Right ventricle myocardium superior (tissue), 1 donor: ENCODE results near the gene CPED1. TPM values are rescaled to one million over a fixed set of nuclear protein-coding genes. Genes with fewer than 3 reads are reported as not detected.

Source experiments
- ATAC-seq: fragments of 200-7000 bp; cut with Tn5 transposase; one replicate; pipeline ENCODE4 v1.9.1; 2020; ENCODE audit warnings: mild to moderate bottlenecking; ENCODE audit not compliant: poor library complexity
- DNase-seq: peaks from one replicate; pipeline ENCODE4 v3.0.0-alpha.2; 2020
- intact Hi-C: fragments of 100-400 bp; cut with DNase I; formaldehyde crosslinking; loops from one replicate; pipeline ENCODE4 v1.11.2; 2022
- long read RNA-seq: library from polyadenylated mRNA; unstranded; transcript quantifications from one replicate; pipeline ENCODE4 v2.0.0, GENCODE V29; 2021
- total RNA-seq: library from RNA; stranded (reverse); fragmentation: NEBNext Ultra II Directional; extraction: Animal tissue kit (Norgen Biotek cat#: 25700); gene quantifications from one replicate; pipeline ENCODE4 v1.2.1, GENCODE V29; 2021
- donor health status: DM: no; HTN: yes; CAD: no; lungs with severe emphysema.

CPED1 gene
- total RNA-seq = 26.2 TPM
- long read RNA-seq, full-length matches to known transcripts = 4 of 30 reads
- long read RNA-seq, partial matches to known transcripts = 10 of 30 reads
- long read RNA-seq, other reads (novel, unspliced or antisense) = 16 of 30 reads

DNA sequence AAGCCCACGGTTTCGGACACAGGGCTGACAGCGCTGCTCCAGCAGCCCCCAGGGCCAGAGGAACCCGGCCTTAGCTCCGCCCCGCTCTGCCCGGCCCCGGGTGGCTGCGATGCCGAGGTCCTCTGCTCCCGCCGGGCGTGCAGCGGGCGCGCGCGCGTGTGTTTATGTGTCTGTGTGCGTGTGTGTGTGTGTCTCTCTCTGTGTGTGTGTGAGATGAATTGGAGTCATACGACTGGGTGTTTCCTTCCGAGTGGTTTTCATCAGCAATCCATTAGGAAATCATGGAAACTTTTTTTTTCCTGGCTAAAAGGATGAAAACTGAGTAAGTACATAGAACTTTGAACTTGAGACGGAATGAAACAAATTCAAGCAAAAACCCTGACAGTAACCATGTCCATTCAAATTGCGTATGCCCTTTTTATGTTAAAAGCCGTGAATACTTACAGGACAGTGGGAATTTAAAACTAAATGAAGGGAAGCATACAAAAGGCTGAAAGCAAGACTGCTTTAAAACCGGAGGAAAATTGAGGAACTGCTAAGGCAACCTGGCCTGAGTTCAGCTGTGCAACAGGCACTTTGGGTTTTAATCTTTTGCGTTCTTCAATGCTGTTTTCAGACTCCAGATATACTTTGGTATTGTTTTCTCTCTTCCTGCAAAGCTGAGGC lies at the start of gene CPED1:
Gene CPED1 (plus strand): TSS at position 121 of the 666 bp plus-strand sequence. CDS start 911 bp downstream, outside the sequence.
- intact Hi-C loops = loop anchor here (2.0 kb wide), 1 partner anchor 92 kb away; no protein-coding TSS in a partner anchor
- DNase-seq (peak; percentile 89), ATAC-seq (peak; percentile 91)

DNA sequence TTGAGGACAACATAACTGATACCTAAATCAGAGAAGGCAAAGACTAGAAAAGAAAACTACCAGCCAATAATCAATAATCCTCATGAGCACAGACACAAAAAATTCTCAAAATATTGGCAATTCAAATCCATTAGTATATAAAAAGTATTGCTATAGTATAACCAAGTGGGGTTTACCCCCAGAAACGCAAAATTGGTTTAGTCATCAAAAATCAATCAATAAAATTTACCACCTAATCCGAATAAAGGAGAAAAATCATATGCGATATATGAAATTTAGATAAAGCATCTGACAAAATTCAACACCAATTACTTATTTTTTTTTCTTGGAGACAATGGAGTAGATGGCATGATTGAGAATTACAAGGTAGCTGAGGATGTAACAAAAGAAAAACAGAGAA lies 49.2 kb upstream of the CPED1 start:
- ATAC-seq = no peak
- intact Hi-C loops = no loop called here
- DNase-seq = no peak

DNA sequence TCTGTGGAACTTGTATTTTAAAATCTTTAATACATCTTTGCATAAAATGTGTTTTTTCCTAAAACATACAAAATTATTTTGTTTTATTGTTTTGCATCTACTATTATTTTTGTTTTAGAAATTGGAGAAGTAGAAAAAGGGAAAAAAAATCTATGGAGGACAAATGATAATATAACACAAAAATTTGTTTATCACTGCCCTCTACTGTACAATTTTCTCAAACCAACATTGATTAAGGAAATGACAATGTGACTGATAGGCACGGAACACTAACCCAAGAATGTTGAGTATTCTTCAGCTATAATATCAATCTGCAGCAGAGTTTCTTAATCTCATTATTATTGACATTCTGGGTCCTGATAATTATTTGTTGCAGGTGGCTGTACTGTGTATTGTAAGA lies 47.4 kb upstream of the CPED1 start:
- intact Hi-C loops = loop anchor here (5.0 kb wide), 1 partner anchor 149 kb away; no protein-coding TSS in a partner anchor
- peak; percentile 58 for ATAC-seq

DNA sequence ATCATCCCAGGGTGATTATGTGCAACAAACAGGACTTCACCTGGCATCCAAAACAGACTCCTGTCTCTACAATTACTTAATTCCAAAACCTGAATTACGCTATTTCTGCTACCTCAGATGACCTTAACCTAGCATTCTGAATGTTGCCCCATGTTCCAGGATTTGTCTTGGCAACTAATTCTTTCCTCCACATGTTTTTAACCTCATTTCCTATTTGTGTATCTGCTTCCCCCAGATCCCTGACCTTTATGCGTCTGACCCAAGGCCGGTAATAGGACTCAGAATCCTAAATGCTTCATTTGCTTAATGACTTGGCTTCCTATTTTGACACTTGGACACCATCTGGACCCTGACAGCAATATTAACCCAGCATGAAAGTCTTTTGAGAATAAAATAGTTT lies 46.7 kb upstream of the CPED1 start:
- peak; percentile 38 for ATAC-seq
- intact Hi-C loops = loop anchor here (5.0 kb wide), 1 partner anchor 150 kb away; no protein-coding TSS in a partner anchor
- DNase-seq = no peak

More for the DNA sequence above, 47.4 kb upstream of the CPED1 start:
- DNase-seq = no peak

DNA sequence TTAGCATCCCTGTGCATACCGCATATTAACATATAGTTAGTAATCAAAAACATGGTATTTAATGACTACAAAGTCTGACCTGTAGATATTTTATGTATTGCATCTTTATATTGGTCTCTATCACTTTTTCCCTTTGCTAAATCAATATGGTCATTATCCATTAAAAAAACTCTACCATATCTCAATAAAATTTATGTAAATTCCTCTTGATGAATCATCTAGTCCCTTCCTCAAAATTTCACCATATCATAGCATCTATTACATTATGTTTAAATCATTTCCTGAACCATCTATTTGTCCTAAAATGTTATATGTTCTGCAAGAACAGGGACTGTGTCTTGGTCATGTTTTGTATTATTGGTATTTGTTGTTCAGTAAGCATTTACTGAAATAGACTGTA lies 45.6 kb upstream of the CPED1 start:
- ATAC-seq = no peak
- intact Hi-C loops = loop anchor here (5.0 kb wide), 1 partner anchor 151 kb away; no protein-coding TSS in a partner anchor
- DNase-seq = no peak

DNA sequence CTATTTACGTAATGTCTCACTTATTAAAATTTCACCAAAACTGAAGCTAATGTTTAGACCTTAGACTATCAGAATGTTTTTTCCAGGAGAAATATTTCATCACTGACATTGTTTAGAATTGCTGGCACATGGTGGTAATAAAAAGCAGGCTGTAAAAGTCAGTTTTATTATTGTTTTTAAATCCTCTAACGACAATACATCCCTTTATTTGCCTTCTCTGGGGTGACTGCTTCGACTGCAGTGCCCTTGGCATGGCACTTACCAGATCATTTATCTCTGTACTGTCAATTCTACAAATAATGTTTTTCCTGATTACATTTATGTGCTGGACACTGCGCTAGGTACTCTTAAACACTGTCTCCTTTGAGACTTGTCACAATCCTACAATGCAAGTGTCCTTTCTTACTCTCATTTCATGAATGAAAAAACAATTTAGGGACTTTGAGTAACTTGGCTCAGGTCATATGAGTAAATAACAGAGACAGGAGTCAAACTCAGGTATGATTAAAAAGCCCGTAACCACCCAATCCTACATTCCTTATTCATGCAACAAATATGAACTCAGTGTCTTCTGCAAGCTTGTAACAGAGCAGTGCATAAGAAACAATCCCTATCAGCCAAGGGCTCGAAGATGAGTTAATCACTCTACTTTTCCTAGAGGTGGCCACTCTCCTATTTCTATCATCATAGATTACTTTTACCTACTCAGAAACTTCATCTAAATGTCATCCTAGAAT lies 43.5 kb upstream of the CPED1 start:
- DNase-seq = no peak
- no peak for ATAC-seq
- intact Hi-C loops = loop anchor here (5.0 kb wide), 2 partner anchors 138 to 153 kb away; no protein-coding TSS in a partner anchor

DNA sequence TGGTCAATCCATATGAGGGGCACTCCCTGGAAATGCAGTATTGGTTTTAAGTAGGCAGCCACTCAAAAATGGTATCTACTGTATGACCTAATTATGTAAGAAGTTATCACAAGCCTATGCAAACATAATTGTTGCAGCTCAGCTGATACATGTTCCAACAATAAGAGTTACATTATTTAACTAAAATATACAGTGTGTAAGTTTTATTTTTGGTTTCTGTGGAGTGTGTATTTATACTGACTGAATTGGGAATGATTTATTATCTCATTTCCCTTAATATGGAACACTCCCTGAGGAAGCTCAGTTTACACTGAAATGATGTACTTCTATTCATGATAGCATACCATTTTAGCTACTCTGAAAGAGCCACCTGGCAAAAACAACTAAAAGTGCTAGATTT lies 40.5 kb upstream of the CPED1 start:
- ATAC-seq = no peak
- intact Hi-C loops = loop anchor here (5.0 kb wide), 1 partner anchor 141 kb away; no protein-coding TSS in a partner anchor
- DNase-seq = no peak

DNA sequence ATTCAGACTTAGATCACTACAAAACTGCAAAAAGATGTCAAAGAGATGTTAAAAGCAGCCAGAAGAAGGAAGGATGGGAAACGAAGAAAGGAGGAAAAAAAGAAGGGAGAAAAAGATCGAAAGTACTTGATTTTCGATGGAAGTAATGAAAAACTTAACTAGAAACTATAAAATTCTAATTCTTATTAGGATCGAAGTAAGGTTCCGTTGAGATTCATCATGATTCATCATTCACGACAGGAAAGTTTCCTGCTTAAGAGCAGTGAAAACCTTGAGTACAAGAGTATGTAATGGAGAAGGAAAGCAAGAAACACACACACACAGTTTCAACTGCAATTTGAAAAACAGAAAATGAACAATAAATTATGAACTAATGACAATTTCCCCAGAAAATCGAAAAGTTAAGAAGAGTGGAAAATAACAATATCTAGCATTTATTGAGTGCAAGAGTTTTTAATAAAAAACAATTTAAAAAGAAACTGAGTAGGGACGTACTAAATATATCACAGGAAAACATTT lies 39.1 kb upstream of the CPED1 start:
- ATAC-seq = no peak
- intact Hi-C loops = loop anchor here (5.0 kb wide), 1 partner anchor 142 kb away; no protein-coding TSS in a partner anchor
- no peak for DNase-seq

DNA sequence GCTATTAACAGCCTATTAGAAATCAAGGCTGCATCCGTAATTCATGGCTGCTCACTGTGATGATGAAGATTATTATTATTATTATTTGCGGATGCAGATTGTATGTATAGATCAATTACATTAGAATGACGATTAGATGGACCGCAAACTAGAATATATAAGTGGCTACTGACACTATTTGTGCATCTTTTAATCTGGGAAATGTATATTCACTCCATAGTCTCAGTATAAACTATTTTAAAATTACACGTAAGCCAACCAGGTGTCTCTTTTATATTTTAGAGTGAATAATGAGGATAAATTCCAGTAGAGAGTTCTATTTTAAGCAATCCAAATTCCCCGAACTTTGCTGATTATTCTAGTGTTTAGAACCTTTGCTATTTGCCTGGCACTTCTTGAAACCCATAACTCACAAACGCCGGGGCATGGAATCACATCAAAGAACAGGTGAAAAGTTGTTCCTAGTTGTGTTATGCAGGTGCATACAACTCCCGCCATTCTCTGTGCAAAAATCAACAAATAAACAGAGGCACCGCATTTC lies 38.4 kb upstream of the CPED1 start:
- no peak for DNase-seq
- ATAC-seq = no peak
- intact Hi-C loops = loop anchor here (5.0 kb wide), 1 partner anchor 143 kb away; no protein-coding TSS in a partner anchor

DNA sequence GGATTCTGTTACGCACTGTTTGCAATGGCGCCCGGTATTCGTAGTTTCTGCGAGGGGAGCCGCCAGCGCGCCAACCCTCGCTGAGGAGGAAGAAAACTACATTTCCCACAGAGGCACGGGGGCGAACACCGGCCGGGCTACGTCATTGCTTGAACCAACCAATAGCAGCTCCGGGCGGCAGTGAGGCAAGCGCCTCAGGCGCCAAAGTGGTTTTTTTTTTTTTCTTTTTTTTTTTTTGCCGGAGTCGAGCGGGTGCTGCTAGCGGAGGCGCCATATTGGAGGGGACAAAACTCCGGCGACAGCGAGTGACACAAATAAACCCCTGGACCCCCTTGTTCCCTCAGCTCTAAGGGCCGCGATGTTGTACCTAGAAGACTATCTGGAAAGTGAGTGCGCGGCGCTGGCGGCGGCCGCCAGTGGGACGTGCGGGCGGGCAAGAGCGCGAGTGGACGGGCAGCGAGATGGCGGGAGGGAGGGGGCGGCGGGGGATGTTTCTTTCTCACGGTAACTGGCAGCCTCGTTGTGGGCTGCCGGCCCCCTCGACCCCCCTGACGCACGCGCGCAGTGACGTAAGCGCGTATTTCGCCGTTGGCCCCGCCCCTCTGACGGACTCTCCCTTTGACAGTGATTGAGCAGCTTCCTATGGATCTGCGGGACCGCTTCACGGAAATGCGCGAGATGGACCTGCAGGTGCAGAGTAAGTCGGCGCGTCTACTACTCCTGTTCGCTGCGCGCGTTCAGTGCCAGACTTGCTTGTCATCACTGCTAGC lies 37.8 kb upstream of the CPED1 start, which contains the start of gene ING3:
Gene ING3 (plus strand): TSS at position 239 of the 770 bp plus-strand sequence. CDS start 120 bp downstream, at position 359.
- ATAC-seq (peak; percentile 98), DNase-seq (peak; percentile 97)
- intact Hi-C loops = no loop called here

DNA sequence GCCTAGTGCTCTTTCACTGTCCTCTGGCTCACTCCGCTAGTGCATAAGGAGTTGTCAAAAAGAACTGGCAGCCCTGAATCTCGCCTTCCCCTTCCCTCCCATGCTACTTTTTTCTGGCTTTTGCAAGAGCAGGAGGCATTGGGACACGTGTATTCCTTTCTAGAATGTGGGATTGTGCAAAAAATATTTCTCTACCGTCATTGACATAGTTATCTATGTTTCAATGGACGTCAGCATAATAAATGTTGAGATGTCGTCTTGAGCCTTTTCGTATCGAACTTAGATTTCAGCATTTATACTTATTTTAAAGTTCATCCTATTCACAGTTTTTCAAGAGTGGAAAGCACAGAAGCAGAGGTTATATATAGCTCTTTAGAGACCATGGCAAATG lies 37.2 kb upstream of the CPED1 start:
- ATAC-seq = no peak
- no peak for DNase-seq
- intact Hi-C loops = no loop called here

DNA sequence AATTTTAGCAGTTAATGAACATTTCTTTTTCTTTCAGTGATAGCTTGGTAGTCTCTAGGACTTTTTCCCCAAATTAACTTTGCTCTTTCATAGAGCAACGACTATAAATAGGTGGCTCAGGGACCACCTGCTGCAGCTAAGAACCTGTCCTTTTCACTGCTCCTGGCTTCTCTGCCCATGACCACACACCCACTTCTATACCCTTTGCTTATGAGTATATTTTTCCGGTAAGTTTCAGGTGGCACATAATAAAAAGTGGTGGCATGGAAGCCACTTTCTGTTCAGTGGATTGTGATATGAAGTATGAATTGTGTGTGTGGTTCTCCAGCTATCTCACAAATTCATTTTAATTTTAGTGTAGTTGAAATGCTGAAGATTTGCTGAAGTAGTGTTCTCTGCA lies 36.7 kb upstream of the CPED1 start:
- no peak for DNase-seq
- ATAC-seq = no peak
- intact Hi-C loops = no loop called here

DNA sequence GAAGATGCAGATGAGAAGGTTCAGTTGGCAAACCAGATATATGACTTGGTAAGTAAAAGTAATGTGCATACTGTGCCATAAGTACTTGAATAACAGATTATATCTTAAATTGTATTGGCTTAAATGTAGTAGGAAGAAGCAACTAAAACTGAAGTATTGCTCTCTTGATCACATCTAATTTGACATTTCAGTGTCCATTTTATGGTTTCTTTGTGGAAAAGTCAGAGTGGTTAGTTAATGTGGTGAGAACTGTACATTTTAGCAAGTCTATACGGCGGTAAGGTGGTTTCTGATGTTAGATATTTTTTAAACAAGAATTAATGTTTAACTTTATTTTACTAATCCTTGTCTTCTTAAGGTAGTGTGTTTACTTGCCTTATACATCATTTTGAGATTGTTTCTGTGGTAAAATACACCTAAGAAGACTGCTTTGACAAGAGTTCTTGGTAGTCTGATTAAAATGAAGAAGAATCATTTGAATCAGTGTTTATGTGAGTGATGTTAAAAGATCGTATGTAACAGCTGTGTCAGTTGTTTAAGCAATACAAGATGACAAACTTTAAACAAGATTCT lies 32.8 kb upstream of the CPED1 start:
- DNase-seq (no peak), ATAC-seq (no peak)
- intact Hi-C loops = no loop called here

DNA sequence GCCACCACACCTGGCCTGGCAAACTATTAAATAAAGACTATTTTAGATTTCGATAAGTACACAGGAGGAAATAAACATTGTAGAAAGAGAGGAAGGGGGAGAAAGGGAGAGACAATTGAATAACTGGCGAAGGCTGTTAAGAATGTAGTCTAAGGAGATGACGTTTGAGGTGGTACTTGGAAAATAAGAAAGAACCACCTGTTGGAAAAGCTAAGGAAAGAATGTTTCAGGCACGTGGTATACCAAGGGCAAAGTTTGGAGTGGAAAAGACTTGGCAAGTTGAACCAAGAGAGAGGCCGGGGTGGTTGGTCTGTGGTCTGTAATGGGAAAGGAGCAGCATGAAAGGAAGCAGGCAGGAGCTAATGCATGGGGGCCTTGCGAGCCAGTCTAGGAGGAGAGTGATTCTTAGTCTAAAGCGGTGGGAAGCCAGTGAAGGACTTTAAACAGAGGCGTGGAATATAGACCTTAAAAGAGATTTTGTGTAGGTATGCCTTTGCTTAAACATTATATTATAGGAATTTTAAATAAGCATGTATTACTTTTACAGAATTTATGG lies 28.5 kb upstream of the CPED1 start:
- intact Hi-C loops = no loop called here
- no peak for ATAC-seq
- DNase-seq = no peak

DNA sequence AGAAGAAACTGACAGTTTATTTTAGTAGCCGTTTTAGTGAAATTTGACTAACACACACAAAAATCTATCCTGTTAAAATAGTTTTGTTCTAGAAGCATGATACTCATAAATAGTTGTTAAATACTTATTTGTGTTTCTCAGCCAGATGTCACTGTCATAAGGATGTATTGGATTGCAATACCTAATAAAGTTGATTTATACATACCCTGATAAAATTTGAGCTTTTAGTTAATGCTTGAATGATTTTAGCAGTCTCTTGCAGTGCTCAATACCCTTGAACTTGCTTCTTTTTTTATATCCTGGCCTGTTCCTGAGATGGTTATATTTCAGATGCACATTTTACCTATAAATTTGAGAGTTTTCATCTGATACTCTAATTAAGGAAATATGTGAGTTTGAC lies 27.8 kb upstream of the CPED1 start:
- DNase-seq = no peak
- ATAC-seq = no peak
- intact Hi-C loops = no loop called here

DNA sequence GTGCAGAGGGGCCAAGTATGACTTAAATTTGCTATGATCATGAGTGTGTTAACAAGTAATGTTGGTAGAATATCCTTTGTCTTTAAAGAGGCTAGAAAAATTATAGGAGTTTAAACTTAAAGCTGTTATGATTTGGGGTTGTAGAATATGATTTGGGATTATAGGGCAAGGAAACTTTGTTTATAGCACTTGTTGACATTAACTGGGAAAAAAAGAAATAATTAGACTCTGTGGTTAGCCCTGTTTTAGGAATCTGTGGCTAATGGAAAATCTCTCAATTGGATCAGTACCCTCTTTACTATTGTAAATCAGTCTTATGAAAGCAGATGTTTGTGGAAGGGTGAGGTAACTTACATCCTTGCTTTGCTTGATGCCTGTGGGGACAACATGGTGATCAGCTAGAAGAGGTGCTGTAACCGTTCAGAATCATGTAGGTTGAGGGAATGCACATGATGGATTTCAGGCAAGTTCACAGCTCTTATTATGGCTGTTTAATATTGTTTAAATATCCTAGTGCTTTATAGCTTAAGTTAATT lies 26.8 kb upstream of the CPED1 start:
- intact Hi-C loops = no loop called here
- no peak for ATAC-seq

DNA sequence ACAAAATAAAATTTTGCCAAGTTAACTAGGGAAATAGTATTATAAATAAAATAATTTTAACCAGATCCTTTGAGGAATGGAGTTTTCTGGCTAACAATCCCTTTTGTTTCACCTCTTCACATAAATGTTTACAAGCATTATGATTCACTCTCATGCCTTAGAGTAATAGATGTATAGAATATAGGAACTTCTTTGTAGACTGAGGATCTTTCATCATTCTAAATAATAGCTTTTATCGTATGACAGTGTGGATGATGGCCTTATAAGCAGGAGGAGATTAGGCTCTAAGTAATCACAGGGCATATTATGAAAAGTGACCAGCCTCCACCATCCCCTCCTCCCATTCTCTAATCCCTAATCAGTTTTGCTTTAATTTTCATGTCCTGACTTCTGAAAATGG lies 24.4 kb upstream of the CPED1 start:
- ATAC-seq (no peak), DNase-seq (no peak)
- intact Hi-C loops = no loop called here

More for the DNA sequence above, 26.8 kb upstream of the CPED1 start:
- DNase-seq = no peak
